GM21381 (cell line): Measurements from ENCODE around the gene CCDC177.
"Not testable (repeated sequence)": the region's sequence is repeated elsewhere in the genome, so short reads cannot be mapped to it uniquely, and the experiment has no call there.

Source experiments
- ATAC-seq: cut with Tn5 transposase; IDR thresholded peaks from one replicate; pipeline ENCODE4 v1.9.1; 2021; ENCODE audit warnings: mild to moderate bottlenecking, moderate library complexity; ENCODE audit not compliant: unreplicated experiment

Gene CCDC177

DNA sequence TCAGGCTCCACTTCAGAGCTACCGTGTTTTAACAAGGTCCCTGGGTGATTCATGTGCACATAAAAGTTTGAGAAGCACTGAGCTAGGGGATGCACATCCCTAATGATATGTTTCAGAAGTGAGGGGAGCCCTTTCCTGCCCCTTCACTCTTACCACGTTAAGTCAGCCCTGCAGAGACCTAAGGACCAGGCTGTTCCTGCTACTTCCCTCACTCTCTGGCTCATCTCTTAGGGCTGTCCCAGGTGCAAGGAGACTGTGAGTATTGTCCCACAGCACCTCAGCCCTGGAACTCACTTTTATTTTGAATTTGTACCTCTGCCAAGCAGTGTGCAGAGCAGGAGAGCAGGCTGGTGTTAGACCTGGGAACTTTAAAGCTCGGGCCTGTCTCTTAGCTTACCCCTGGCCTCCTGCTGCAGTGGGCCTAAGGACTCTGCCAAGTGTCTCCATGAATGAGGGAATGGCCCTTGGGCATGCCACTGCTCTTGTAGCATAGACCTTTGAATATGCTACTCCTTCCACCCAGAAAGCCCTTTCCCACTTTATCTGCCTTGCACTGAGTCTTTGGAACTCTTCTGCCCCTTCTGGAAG is 25.7 kb upstream of the CCDC177 start:
- no peak for ATAC-seq

- ATAC-seq = not testable (repeated sequence)
Measured at GRCh38 chr14:69599431-69599830, 24.8 kb upstream of the CCDC177 start.

DNA sequence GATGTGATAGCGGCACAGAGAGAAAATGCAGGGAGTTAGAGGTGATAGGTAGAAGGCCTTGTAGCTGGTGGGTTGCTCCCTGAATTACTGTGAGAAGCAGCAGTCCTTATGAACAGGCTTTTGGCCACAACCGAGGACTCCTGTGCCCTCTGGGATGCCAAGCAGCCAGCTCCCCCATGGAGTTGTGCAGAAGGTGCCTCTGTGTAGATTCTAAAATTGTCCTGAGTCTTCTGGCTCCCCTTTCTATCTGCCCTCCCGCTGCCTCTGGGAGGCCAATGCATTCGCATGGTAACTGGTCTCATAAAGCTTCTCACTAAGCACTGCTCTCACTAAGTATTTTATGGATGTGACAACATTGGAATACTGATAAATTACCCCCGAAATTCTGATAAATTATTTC is 20.7 kb upstream of the CCDC177 start:
- no peak for ATAC-seq

DNA sequence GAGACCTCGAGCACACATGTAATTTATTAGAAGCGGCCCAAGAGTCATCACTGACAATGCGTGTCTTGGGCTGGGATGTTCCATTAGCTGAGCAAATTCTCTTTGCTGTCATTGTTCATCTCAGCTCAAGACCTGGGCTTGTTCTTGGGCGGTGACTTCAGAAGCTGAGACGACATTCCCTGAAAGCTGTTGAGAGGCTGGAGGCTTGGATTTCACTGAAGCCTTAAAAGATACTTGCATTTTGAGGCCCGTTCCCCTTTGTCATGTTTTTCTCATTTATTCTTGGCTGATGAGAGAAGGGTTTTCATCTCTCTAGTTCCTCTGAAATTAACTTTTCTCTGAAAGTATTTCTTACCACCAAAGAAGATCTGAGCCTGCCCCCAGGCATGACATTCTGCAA is 20.2 kb upstream of the CCDC177 start:
- no peak for ATAC-seq

GRCh38 chr14:69593018-69593677 is 18.5 kb upstream of the CCDC177 start:
- no peak for ATAC-seq

GRCh38 chr14:69591317-69591716 is 16.6 kb upstream of the CCDC177 start:
- no peak for ATAC-seq

GRCh38 chr14:69587389-69587788 is 12.7 kb upstream of the CCDC177 start:
- no peak for ATAC-seq

DNA sequence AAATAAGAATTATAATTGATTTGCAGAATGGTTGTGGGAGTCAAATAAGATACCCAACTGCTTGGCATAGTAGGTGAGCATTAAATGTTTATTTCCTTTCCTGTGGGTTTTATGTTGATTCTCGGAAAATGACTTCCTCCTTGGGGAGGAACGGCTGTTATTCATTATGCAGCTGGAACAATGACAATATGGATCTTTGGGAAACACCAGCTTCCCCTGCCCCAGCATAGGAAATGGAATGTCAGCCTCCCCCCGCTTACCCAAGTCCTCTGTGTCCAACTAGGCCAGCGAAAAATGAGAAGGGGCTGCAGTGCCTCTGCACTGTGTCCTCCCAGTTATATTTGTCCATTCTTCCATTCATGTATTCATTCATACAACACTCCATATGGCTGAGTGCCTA is 11.7 kb upstream of the CCDC177 start:
- no peak for ATAC-seq

GRCh38 chr14:69584389-69584788 is 9.7 kb upstream of the CCDC177 start:
- ATAC-seq = no peak

DNA sequence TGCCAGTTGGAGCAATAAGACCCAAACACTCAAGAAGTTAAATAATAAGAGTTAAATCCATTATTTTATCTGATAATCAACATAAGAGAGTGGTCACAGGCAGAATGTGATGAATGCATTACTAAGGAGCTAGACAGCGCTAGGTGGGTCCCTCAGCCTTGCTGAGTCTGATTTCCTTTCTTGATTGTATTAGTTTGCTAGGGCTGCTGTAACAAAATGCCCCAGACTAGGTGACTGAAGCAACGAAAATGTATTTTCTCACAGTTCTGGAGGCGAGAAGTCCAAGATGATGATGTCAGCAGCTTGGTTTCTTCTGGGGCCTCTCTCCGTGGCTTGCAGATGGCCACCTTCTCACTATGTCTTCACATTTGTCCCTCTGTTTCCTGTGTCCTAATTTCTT is 8.2 kb upstream of the CCDC177 start:
- ATAC-seq = no peak

- no peak for ATAC-seq
Measured at GRCh38 chr14:69582212-69582611, 7.5 kb upstream of the CCDC177 start.

GRCh38 chr14:69581316-69581935 is 6.8 kb upstream of the CCDC177 start:
- no peak for ATAC-seq

- no peak for ATAC-seq
Measured at GRCh38 chr14:69580009-69580577, 5.4 kb upstream of the CCDC177 start.

GRCh38 chr14:69579476-69579875 is 4.8 kb upstream of the CCDC177 start:
- ATAC-seq = no peak

DNA sequence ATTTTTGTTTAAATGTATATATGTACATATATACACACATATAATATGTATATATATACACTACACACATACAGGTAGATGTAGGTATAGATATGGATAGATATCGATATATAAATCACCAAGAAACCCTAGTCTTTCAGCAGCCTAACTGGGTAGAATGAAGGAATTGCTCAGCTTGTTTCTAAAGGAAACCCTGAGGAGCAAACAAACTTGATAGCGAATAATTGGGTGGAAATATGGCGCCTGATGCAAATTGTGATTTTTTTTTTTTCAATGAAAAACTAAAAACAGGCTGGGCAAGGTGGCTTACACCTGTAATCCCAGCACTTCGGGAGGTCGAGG is 254 bp upstream of the CCDC177 start:
- ATAC-seq = no peak

GRCh38 chr14:69573831-69574262 is 824 bp downstream of the CCDC177 start:
- no peak for ATAC-seq

GRCh38 chr14:69573205-69573830 is 1.4 kb downstream of the CCDC177 start:
- ATAC-seq = no peak

DNA sequence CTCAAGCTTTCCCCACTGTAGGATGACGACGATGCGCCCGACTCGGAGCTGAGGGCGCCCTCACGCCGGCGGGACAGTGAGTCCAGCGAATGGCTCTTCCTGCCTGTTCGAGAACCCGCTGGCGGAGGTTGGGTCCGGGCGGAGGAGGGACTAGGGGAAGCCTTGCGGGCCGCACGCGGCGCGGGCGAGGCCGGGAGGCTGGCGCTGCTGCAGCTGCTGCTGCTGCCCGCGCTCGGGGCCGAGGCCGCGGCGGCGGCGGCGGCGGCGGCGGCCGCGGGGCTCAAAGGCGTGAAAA is 1.9 kb downstream of the CCDC177 start:
- ATAC-seq = no peak

GRCh38 chr14:69572030-69572840 is 2.4 kb downstream of the CCDC177 start:
- no peak for ATAC-seq

- ATAC-seq = no peak
Measured at GRCh38 chr14:69571449-69572029, 3.1 kb downstream of the CCDC177 start.

GRCh38 chr14:69570836-69571330 is 3.8 kb downstream of the CCDC177 start:
- no peak for ATAC-seq
